MCF 10A (cell line): ENCODE measurements around the gene CPZ. TPM values are rescaled to one million over a fixed set of nuclear protein-coding genes. Genes with fewer than 3 reads are reported as not detected.

Experiments used
- BruUV-seq: library from RNA; stranded (reverse); fragments of 400-500 nt; replicated peaks from 2 replicates; lab custom pipeline; 2021; lab: Mats Ljungman, UMichigan
- CTCF ChIA-PET: fragments of 300-600 bp; sonication (Branson Sonifier 250); formaldehyde crosslinking; extraction: SDS; loops from one replicate; lab custom pipeline; 2021; ENCODE audit warnings: antibody characterized with exemption, inconsistent platforms; lab: Yijun Ruan, JAX
- POLR2A ChIA-PET: fragments of 300-600, 350-650 bp; sonication (Branson Sonifier 250); formaldehyde crosslinking; extraction: SDS; loops from one replicate; lab custom pipeline; 2020; ENCODE audit warnings: antibody characterized with exemption, inconsistent platforms; lab: Yijun Ruan, JAX
- DNase-seq: peaks from one replicate; pipeline ENCODE4 v3.0.0-alpha.2; 2018; ENCODE audit not compliant: unreplicated experiment
- H3K27ac Mint-ChIP-seq: one replicate; pipeline ENCODE4 v1.8.0; 2022; ENCODE audit warnings: mild to moderate bottlenecking, low read depth, mixed read lengths; ENCODE audit not compliant: unreplicated experiment
- H3K27me3 Mint-ChIP-seq: one replicate; pipeline ENCODE4 v1.8.0; 2022; ENCODE audit warnings: mixed read lengths; ENCODE audit not compliant: insufficient read depth, unreplicated experiment
- H3K36me3 Mint-ChIP-seq: one replicate; pipeline ENCODE4 v1.8.0; 2022; ENCODE audit warnings: mild to moderate bottlenecking, moderate library complexity, mixed read lengths; ENCODE audit not compliant: insufficient read depth, unreplicated experiment
- H3K4me1 Mint-ChIP-seq: one replicate; pipeline ENCODE4 v1.8.0; 2022; ENCODE audit warnings: mixed read lengths; ENCODE audit not compliant: insufficient read depth, unreplicated experiment
- H3K4me3 Mint-ChIP-seq: one replicate; pipeline ENCODE4 v1.8.0; 2022; ENCODE audit warnings: mild to moderate bottlenecking, moderate library complexity, mixed read lengths; ENCODE audit not compliant: unreplicated experiment
- H3K9me3 Mint-ChIP-seq: one replicate; pipeline ENCODE4 v1.8.0; 2022; ENCODE audit warnings: mixed read lengths; ENCODE audit not compliant: unreplicated experiment
- intact Hi-C: fragments of 100-400 bp; cut with micrococcal nuclease; formaldehyde crosslinking; loops from 2 replicates; pipeline ENCODE4 v1.14.1; 2022
- total RNA-seq: library from RNA; stranded (reverse); gene quantifications from 2 replicates; pipeline ENCODE4 v1.2.3, GENCODE V29; 2022
- TF ChIP-seq, protein P1 (sequence below): fragments of 200-600 bp; IDR thresholded peaks from one replicate; pipeline ENCODE4 v1.8.0; 2022; ENCODE audit warnings: antibody characterized with exemption, mild to moderate bottlenecking; ENCODE audit not compliant: unreplicated experiment

CPZ gene
- total RNA-seq, 1 experiment from 2014 or later: not detected

DNA sequence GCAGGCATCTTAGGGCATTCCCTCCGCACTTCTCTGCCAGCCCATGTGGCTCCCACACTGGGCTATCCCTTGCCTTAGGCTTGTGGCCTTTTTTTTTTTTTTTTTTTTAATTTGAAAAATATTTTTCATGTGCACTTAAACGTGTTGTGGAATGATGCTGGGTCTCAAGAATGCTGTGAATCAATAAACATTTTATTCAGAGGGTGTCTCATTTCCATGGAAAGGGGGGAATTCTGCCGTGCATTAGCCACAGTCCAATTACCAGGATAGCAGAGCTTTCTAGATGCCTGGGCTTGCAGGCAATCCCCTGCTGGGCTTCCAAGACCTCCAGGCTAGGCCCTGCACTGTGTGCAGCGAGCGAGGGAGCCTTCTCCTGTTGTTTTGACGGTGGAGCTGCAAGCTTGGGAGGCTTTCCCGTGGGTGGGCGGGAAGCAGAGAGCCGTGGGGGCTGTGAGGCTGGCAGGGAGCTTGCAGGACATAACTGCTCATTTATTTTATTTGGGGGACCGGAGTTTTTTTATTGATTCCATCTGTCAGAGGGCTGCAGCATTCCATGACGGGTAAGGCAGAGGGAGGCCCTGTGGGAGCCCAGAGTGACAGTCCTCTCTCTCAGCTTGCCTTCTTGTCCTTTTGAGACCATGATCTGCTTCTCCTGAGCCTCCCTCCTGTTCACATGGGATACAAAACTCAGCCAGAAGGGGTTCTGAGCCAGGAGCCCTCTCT, 2.6 kb upstream of the CPZ start:
- ChIA-PET CTCF (interaction anchor here (0.7 to 2.7 kb wide), 6 partner anchors 13 to 326 kb away, joined by 3 to 13 read pairs (median 4); no protein-coding TSS in a partner anchor), POLR2A (no interaction called here)
- H3K27me3 Mint-ChIP-seq: peaks cover 70% of the 10 kb centered on the region
- no peak for DNase-seq
- H3K36me3 Mint-ChIP-seq: no peaks in the 10 kb centered on the region
- TF ChIP-seq, protein P1, sequence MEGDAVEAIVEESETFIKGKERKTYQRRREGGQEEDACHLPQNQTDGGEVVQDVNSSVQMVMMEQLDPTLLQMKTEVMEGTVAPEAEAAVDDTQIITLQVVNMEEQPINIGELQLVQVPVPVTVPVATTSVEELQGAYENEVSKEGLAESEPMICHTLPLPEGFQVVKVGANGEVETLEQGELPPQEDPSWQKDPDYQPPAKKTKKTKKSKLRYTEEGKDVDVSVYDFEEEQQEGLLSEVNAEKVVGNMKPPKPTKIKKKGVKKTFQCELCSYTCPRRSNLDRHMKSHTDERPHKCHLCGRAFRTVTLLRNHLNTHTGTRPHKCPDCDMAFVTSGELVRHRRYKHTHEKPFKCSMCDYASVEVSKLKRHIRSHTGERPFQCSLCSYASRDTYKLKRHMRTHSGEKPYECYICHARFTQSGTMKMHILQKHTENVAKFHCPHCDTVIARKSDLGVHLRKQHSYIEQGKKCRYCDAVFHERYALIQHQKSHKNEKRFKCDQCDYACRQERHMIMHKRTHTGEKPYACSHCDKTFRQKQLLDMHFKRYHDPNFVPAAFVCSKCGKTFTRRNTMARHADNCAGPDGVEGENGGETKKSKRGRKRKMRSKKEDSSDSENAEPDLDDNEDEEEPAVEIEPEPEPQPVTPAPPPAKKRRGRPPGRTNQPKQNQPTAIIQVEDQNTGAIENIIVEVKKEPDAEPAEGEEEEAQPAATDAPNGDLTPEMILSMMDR: no peak
- no TSS peak for BruUV-seq
- intact Hi-C loops: loop anchor here (5.0 kb wide), 1 partner anchor 53 kb away; no protein-coding TSS in a partner anchor
- no peak overlapping the region for H3K27ac Mint-ChIP-seq
- H3K4me3 Mint-ChIP-seq: no peak overlapping the region
- no peaks in the 10 kb centered on the region for H3K9me3 Mint-ChIP-seq
- H3K4me1 Mint-ChIP-seq: no peaks in the 10 kb centered on the region

DNA sequence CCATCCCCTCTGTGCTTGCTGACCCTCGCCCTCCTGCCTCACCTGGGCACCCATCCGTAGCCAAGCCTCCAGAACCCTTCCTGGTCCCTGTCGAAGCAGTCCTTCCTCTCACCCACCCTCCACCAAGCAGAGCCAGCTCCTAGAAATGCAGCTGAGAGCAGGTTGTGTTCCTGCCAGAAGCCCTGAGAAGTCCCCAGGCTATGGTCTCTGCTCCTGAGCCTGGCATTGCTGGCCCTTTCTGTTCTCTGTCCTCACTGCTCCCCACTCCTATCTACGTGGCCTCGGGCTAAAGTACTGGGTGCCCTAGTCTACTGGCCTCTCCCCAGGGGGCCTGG, 2.1 kb upstream of the CPZ start:
- intact Hi-C loops: no loop called here
- DNase-seq: no peak
- H3K27me3 Mint-ChIP-seq: peaks cover 65% of the 10 kb centered on the region
- TF ChIP-seq, protein P1: no peak
- H3K27ac Mint-ChIP-seq: no peak overlapping the region
- POLR2A ChIA-PET: no interaction called here
- H3K36me3 Mint-ChIP-seq: no peaks in the 10 kb centered on the region
- no peaks in the 10 kb centered on the region for H3K4me1 Mint-ChIP-seq
- CTCF ChIA-PET: interaction anchor here (1.2 to 2.7 kb wide), 3 partner anchors 13 to 121 kb away, joined by 4 to 13 read pairs (median 5); no protein-coding TSS in a partner anchor
- H3K9me3 Mint-ChIP-seq: no peaks in the 10 kb centered on the region
- BruUV-seq: no TSS peak
- no peak overlapping the region for H3K4me3 Mint-ChIP-seq

DNA sequence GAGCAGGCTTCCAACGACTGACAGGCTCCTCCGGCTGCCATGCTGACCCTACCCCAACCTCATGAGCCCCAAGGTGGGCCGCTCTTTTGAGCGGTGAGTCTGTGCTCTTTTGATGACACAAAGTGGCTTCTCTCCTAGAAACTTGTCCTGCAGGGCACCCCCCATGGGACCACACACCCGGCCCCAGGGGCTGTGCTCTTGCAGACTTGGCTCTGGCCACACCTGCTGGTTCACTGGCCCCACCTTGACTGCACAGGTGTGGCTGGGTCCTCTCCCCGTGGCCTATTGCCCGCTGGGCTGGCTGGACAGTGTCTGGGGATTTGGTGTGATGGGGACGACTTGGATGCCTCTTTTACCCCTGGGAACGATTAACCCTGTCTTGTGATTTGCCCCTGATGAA, 1.5 kb upstream of the CPZ start:
- TF ChIP-seq, protein P1: no peak
- H3K27me3 Mint-ChIP-seq: peaks cover 59% of the 10 kb centered on the region
- no peaks in the 10 kb centered on the region for H3K36me3 Mint-ChIP-seq
- intact Hi-C loops: no loop called here
- no peaks in the 10 kb centered on the region for H3K9me3 Mint-ChIP-seq
- H3K27ac Mint-ChIP-seq: no peak overlapping the region
- ChIA-PET POLR2A (no interaction called here), CTCF (interaction anchor here (2.0 to 2.7 kb wide), 2 partner anchors 16 to 122 kb away, joined by 10 to 13 read pairs; no protein-coding TSS in a partner anchor)
- H3K4me1 Mint-ChIP-seq: no peaks in the 10 kb centered on the region
- no peak overlapping the region for H3K4me3 Mint-ChIP-seq
- BruUV-seq: no TSS peak
- DNase-seq: no peak

DNA sequence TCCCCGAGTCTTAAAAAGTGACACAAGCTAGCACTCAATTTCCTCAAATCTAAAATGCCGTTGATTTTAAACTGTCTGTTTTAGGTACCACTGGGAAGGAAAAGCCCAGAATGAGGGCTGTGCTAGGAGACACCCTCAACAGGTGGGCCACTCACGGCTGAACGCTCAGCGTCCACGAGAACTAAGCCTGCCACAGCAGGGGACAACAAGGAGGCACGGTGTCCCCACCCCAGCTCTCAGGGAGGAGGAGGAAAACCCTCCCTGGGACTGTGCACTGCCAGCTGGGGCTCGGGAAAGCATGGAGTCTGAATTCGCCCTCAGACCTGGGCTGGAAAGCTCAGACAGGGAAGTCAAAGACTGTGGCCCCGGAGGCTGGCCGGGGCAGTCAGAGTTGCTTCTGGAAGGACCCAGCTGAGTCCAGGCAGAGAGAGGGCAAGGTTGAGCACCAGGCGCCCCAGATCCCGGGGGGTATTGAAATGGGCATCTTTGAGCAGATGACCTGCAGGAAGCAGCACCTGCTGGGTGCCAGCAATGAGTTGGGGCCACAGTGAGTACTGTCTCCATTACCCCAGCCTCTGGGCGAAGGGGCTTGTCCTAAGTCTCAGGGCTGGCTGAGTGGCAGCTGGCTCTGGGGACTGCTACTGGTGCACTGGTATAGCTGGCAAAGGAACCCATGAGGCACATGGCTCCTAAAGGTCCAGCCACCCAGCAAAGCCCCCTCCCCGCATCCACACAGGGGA, 769 bp upstream of the CPZ start:
- CTCF ChIA-PET: interaction anchor here (0.6 to 2.7 kb wide), 6 partner anchors 15 to 333 kb away, joined by 3 to 13 read pairs (median 4); no protein-coding TSS in a partner anchor
- no peaks in the 10 kb centered on the region for H3K9me3 Mint-ChIP-seq
- peaks cover 52% of the 10 kb centered on the region for H3K27me3 Mint-ChIP-seq
- H3K27ac Mint-ChIP-seq: no peak overlapping the region
- H3K4me1 Mint-ChIP-seq: no peaks in the 10 kb centered on the region
- no TSS peak for BruUV-seq
- intact Hi-C loops: no loop called here
- DNase-seq: no peak
- H3K4me3 Mint-ChIP-seq: no peak overlapping the region
- H3K36me3 Mint-ChIP-seq: no peaks in the 10 kb centered on the region
- TF ChIP-seq, protein P1: no peak
- POLR2A ChIA-PET: no interaction called here
